Stimulated activated CD4-positive, alpha-beta T cell treated with anti-CD3 and anti-CD28 coated beads, Interleukin-4, amount 100 ng/mL, for 48 hours (primary cell): Measurements from ENCODE around the gene PDGFRB.

ENCODE experiments used
- DNase-seq, 2 donors: peaks; one replicate each; pipeline ENCODE4 v3.0.0-alpha.2; 2020; ENCODE audit warnings: low read depth in 2 of 2

The PDGFRB gene

DNA sequence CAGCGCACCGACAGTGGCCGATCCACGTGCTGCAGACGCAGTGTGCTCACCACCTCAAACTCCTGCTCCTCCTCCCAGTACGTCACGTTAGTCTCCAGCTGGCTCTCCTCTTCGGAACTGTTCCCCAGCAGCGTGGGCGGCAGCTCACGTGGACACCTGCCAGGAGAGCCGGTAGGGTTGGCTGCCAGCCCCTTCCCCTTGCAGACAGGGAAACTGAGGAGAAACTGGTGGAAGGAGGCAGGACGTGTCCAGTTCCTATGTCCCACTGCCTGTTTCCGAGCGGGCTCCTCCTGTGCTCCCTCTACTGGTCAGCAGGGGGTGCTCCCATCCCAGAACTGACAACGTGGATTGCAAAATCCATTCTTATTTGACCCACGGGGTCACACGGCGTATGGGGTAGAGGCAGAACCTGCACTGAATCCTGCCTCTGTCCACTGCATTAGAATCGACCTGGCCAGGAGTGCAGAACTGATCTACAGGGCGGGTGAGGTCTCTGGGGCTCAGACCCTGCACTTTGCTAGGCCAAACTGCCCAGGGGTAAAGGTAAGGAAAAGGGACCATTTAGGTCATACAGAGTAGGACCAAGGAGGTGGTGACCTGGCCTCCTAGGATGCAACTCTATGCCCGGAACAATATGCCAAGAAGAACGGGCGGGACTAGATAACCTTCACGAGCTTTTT is 25.7 kb downstream of the PDGFRB start:
- peak; percentile 23 to 53 for DNase-seq

DNA sequence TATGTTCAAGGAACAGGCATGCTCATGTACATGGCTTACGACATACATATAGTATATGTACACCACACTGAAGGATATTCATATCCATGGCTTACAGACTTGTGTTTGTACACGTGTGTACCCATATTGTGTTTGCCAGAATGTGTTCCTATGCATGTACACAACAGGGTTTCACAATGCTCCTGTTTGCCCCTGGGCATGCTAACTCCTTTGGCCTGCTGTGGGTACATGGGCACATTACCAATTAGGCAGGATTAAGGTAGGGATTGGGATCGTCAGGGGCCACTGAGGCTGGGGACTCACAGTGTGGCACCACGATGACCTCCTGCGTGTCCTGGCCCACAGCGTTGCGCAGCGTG is 26.2 kb downstream of the PDGFRB start:
- no peak for DNase-seq

DNA sequence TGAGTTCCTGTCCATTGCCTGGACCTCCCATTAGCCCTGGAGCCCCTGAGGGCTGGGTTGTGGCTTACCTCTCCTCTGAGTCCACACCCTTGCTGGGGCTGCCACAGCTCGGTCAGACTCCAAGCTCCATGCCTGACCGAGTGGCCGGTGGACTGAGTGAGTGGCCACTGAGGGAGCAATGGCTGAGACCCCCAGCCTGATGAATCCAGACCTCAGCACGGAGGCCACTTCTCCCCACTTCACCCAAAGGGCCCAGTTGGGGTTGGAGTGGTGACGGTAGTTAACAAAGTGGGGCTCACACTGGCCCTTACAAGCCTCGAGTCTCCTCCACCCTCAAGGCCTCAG is 28.8 kb downstream of the PDGFRB start:
- no peak for DNase-seq

- no peak for DNase-seq
Observed at GRCh38 chr5:150126199-150126920, 29.3 kb downstream of the PDGFRB start.

GRCh38 chr5:150125334-150125733 is 30.3 kb downstream of the PDGFRB start:
- no peak for DNase-seq

DNA sequence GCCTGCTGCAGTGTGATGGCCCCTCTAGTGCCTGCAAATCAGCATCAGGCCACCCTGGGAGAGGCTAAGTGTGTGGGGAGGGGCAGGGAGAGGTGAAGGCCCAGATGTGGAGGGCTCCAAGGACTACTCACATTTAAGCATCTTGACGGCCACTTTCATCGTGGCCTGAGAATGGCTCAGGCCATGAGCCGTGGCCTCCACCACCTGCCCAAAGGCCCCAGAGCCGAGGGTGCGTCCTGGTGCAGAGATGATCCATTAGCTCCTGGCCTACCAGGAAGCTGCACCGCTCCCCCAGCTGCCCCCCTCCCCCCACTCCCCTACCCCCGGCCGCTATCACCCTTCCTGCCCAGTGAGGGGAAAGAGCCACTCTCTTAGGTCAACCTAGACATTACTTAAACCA is 31.0 kb downstream of the PDGFRB start:
- DNase-seq: no peak

DNA sequence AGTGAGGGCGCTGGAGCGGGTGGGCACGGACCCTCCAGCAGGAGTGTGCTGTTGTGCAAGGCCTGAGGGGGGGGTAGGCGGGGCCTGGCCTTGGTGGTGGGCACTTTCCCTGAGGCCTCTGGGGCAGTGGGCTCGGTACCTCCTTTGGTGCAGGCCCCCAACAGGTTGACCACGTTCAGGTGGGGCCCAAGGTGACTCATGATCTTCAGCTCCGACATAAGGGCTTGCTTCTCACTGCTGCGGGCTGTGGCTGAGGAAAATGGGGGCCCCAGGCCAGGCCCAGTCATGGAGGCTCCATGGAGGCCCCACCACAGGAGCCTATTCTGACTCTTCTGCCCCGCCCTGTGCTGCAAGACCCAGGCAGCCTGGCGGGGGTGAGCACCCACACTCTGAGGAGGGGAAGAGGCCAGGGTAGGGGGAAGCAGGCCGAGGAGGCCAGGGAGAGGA is 31.5 kb downstream of the PDGFRB start:
- no peak for DNase-seq

GRCh38 chr5:150123542-150123941 is 32.1 kb downstream of the PDGFRB start:
- no peak for DNase-seq

DNA sequence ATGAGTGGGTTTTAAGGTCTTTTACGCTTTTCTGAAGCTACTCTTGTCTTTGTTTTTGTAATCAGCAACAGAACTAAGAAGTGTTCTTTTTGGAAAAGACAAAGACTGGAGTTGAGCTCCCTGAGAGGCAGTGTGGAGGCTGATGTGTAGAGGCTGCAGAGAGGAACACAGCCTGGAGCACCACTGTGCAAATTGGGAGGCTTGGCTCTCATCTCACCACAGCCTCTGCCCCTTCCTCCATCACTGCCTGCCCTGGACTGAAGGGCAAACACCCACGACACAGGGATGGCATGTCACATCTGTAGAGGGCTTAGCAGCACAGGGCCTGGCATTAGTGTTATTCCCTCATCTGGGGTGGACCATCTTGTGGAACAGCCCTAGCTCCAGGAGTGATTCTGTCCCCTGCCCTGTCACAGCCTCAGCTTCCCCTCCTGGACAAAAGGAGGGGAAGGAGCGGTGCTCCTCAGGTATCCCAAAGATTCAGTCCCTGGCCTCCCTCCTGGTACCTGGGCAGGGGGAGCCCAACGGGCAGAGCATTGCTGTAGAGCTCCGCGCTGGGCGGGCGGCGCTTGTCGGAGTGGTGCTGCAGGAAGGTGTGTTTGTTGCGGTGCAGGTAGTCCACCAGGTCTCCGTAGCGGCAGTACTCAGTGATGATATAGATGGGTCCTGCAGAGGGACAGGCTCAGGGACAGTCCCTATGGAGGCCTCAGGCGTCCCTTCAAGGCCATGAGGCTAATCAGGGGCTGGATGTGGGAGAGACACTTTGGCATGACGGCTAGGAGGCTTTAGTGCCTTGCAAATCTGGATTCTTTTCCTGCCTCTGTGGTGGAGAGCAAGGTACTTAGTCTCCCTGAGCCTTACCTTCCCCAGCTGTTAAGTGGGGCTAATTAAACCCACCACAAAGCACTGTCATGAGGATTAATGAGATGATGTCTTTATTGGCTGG is 32.8 kb downstream of the PDGFRB start:
- no peak for DNase-seq

DNA sequence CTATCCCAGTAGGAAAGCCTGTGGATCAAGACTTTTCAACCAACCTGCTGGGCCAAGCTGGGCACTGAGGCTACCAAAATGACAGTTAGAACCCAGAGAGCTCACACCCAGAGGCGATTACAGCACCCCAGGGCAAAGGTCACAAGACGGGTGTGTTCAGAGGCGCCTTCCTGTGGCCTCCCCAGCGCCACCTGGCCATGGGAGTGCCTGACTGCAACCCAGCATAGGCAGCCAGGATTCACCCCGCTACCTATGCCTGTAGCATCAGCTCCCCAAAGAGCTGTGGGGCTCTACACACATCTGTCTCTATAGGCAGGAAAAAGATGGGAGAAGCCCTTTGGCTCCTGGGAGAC is 33.5 kb downstream of the PDGFRB start:
- DNase-seq: no peak

- DNase-seq: no peak
Observed at GRCh38 chr5:150121448-150122157, 34.0 kb downstream of the PDGFRB start.

DNA sequence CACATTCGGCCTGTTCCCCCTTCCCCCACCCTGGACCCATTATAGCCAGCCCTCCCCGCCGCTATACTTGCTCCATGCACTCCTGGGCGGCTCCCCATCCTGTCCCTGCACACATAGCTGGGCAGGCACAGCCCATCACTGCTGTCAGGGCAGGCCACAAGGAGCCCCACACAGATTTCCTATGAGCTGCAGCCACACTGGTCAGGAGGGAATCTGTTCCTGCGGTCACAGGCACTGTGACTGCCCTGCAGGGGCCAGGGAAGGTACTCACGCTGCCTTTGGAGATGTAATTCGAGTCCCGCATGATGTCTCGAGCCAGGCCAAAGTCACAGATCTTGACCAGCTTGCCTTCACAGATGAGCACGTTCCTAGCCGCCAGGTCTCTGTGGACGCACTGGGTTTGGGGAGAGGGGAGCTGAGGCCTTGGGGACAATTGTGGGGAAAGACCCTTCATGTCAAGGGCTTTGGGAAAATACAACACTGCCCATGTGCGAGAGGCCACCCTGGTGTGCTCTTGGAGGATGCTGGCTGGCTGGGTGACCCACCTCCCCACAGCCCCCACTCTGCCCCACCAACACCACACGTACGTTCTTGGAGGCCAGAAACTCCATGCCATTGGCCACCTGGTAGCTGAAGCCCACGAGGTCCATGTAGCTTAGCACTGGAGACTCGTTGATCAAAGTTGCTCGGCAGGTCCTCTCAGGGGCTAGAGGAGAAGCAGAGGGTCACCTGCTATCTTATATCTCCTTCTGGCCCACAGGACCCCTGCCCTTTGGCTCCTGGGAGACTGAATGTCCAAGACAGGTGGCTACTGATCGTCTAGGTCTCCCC is 34.8 kb downstream of the PDGFRB start:
- no peak for DNase-seq

GRCh38 chr5:150120062-150120441 is 35.6 kb downstream of the PDGFRB start:
- DNase-seq: no peak

- DNase-seq: no peak
Observed at GRCh38 chr5:150119421-150120061, 36.1 kb downstream of the PDGFRB start.

GRCh38 chr5:150118561-150119229 is 37.0 kb downstream of the PDGFRB start:
- DNase-seq: no peak

GRCh38 chr5:150117945-150118560 is 37.6 kb downstream of the PDGFRB start:
- no peak for DNase-seq

DNA sequence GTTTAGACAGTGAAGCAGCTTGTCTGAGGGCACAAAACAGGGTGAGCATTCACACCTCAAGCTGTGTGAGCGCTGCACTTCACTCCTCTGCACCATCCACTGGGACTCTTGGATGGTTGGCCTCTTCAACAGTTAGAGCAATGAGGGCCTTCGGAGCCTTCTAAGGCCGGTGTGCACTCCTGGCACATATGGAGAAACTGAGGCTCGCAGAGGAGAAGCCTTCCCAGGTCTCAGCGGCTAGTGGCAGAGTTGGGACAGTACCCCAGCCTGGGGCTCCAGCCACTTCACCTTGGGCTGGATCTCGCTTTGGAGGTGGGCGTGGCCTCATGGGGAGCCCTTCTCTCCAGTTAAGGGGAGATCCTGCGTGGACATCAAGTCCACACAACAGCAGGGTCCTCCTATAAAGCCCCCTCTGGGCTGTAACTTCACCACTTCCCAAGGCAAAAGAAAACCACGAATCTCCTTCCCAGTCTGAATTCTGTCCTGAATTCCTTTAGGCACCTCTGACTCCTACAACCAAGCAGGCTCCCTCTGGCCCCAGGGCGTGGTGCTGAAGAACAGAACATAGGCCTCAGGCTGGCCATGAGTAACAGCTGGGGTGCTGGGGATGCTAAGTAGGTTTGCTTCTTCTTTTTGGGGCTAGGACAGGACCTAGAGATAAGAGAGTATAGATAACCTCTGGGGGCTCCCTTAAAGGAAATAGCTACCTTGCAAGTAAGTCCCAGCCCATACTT is 38.8 kb downstream of the PDGFRB start:
- DNase-seq: no peak

DNA sequence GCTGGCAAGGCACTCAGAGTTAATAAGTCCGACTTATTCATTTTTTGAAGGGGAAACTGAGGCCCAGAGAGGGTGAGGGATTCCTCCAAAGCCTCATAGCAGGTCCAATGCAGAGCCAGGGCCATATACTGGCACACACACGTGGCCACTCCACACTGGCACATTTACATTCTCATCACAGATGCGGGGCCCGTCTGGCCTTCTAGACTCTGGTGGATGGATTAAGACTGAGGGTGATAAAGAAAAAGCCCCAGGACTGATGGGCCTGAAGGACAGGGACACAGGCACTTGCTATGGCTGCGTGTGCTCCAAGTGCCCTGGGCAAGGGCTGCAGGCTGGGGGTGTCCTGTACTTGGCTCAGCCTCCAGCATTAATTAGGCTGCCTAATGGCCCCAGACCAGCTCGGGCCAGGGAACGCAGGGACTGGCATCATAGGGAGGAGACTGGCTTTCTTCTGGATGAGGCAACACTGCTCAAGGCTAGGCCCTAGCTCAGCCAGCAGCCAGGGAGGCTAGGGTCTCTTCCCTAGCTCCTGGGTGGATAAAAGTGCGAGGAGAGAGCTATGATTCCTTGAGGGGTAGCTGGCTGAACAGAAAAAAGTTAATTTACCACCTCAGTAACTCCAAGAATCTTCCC is 40.8 kb downstream of the PDGFRB start:
- DNase-seq: no peak
